NCI-H1105 treated with DMSO at 0.1 percent for 48 hours (cell line): ENCODE measurements around the gene OGFR.

Experiments used
- DNase-seq: peaks from one replicate; lab custom pipeline; 2025; lab: John Stamatoyannopoulos, UW

Gene OGFR

GRCh38 chr20:62814709-62815065 is 10.1 kb downstream of the OGFR start:
- no peak for DNase-seq

DNA sequence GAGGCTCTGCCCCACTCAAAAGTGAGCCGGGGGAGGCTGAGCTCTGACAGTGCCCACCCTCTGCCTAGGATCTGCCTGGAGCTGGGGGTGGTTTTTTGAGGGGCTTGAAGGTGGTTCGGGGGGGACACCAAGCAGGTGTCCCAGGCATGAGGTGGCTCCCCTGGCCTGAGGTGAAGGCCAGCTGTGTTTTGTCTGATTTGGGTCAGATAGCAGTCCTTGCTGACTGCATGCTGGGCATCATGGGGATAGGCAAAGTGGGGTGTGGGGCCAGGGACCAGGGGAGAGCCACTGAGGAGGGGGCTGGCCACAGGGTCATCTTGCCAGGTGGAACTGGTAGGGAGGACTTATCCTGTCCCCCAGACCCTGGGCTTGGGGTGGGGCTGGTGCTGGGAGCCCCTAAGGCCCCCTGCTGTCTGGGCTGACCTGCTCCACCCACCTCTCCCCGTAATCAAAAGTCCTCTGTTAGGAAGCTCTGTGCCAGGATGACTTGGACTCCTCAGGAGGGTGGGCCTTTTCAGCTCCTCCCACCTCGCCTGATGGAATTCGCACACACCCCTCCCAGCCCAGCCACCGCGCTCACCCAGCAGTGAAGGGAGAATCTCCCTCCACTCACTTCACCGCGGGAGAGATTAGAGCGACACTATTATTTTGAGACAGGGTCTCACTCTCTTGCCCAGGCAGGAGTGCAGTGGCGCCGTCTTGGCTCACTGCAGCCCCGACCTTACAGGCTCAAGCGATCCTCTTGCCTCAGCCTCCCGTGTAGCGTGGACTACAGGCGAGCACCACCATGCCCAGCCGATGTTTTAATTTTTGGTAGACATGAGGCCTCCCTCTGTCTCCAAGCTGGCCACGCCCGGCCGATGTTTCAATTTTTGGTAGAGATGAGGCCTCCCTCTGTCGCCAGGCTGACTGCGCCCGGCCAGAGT is 10.7 kb downstream of the OGFR start:
- DNase-seq = no peak

DNA sequence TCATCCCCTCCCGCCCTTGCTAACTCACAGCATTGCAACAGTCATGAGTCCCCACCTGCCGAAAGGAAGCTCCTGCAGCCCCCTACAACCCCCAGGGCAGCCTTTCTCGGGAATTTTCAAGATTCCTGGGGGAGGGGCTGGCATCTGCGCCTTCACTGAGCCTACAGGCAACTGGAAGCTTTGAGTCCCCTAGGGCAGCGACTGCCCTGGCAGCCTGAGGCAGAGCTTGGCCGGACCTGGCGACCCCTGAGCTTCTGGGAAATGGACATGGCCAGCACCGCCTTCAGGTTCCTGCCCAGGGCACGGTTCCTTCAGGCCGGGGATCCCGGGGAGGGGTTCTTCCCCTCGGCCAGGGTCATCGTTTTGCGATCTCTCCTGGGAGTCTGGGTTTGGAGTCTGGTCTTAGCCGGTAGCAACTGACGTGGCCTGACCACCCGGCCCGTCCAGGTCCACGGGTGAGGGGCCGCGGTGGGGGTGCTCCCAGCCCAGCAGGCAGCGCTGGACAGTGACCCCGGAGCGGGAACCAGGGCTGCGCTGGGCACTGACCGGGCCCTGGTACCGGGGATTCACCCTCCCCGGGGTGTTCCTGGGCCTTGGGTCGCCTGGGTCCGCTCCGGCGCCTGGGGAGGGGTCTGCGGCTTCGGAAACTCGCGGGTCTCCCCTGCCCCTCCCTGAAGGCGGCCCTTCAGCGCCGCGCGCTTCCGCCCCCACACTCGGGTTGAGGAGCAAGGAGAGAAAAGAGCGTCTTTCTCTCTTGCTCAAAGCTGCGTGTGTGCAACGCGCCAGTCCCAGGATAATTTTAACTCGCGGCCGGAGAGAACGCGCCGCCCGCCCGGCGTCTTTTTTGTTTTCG is 11.6 kb downstream of the OGFR start:
- DNase-seq = peak; percentile 19

DNA sequence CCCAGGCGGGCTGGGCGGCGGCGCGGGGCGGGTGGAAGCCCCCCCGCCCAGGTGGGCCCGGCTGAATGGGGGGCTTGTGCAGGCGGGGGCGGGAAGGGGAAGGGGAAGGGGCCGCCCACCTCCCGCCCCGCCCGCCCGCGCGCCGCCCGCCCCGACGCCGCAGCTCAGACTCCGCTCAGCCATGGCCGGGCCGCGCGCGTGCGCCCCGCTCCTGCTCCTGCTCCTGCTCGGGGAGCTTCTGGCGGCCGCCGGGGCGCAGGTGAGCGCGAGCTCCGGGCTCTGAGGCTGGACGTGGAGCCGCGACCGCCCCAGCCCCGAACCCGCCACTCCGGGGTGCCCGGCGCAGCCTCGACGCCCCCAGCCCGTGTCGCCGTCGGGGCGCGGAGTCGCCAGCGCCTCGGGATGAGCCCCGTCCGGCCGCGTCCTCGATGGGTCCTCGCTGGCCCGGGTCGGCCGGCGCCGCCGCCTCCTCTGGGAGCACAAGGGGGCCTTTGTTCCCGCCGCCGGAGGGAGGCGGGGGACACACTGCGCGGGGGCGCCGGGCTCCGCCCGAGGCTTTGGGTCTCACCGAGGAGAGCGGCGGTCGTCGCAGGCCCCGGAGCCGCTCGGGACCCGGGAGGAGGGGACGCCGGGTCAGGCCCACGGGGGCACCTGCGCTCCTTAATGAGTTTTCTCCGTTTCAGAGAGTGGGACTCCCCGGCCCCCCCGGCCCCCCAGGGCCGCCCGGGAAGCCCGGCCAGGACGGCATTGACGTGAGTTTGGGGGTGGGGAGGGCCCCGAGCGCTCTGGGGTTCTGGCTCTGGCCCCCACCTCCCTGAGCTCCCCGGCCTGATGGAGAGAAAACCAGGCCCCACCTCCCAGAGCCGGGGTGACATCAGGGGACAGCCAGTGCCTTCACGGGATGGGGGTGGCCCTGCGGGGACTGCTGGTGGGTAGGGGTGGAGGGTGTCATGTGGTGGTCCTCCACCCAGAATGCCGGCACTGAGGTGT is 12.5 kb downstream of the OGFR start, which contains the start of gene COL9A3:
Gene COL9A3, plus strand, starts transcription at position 167 of the 990 bp plus-strand sequence. Its CDS starts 15 bp downstream, at position 182.
- peak; percentile 19 for DNase-seq

DNA sequence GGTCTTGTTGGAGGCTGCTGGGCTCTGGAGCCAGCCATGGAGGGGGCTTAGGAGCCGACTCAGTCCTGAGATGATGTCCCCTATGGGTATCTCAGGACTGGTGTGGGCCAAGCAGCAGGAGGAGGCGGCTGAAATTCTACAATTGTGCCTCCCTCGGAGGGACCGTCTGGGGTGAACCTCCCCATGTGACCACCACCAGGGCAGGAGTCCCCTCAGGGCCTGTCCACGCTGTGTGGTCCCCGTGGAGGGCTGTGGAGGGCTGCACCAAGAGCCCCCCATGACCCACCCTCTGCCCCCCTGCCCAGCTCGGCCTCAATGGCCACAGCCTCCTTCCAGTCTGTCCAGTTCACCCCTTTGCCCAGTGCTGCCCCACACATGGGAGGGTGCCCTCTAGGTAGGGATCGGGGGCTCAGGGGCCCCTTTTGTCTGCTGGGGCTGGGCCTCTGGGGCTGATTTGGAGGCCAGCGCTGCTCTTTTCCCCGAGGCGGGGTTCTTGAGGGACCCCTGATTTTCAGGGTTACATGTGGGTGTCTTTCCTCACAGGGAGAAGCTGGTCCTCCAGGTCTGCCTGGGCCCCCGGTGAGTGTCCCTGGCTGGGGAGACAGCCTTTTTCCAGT is 13.4 kb downstream of the OGFR start:
- DNase-seq = no peak

DNA sequence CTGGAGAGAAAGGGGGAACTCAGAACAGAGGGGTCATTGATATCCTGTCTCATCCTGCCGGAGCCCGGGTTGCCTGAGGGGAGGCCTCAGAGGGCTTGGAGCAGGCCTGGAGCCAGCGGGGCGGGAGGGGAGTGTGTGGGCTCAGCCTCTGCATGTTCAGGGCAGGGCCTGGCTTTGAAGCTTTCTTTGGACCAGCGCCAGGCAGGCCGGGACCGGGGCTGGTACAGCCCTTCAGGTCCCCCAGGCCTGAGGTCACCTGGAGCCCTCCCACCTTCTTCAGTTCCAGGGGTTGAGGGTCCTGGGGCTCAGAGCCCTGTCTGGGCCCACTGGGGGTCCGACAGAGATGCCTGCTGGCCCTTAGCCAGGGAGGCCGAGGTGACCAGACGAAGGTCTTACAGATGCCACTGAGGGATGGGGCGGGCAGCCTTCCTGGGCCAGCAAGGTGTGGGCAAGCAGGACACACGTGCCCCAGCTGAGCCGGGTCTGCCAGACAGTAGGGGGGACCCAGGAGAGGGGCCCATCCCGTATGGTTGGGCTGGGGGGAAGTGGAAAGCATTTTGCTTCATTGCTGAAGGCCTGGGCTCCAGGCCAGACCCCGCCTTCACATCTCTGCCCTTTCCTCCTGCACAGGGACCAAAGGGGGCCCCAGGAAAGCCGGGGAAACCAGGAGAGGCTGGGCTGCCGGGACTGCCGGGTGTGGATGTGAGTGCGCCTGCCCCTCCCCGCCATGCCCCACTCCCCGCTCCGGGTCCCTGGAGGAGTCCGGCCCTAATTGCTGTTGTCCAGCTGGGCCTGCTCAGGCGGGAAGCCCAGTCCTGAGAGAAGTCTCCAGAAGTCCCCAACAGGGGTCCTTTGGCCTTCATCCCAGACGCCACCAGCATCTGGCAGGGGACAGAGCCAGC is 14.2 kb downstream of the OGFR start:
- DNase-seq = no peak

GRCh38 chr20:62819494-62820174 is 15.0 kb downstream of the OGFR start:
- DNase-seq = no peak

- no peak for DNase-seq
Observed at GRCh38 chr20:62820208-62820961, 15.8 kb downstream of the OGFR start.

DNA sequence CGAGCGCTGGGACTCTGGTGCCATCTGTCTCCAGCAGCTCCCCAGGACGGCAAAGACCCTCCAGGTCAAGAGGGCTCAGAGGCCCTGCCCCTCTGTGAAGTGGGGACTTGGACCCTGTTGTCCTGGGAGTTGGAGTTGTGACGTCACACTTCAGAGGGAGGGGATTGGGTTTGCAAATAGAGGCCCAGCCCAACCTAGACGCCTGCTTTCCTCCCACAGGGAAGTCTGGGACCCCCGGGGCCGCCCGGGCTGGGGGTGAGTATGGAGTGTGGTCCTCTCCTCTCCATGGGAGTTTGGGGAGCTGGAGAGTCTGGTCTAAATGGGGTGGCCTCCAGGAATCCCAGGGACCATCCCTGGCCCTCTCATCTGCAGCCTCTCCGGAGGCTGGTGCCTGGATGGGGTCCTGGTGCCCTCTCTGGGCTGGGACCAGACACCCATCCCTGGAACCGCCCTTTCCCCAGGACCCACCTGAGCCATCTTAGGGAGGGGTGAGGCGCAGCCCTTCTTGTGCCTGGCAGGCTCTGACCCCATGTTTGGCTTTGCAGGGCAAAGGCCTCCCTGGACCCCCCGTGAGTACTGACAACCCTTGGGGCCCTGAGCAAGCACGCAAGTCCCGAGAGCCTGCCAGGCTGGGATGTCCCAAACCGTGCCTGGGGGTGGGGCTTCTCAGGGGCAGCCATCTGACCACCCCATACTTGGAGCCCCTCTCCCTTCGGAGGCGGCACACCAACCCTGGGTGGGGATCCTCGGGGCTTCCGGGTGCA is 16.5 kb downstream of the OGFR start:
- DNase-seq = no peak

DNA sequence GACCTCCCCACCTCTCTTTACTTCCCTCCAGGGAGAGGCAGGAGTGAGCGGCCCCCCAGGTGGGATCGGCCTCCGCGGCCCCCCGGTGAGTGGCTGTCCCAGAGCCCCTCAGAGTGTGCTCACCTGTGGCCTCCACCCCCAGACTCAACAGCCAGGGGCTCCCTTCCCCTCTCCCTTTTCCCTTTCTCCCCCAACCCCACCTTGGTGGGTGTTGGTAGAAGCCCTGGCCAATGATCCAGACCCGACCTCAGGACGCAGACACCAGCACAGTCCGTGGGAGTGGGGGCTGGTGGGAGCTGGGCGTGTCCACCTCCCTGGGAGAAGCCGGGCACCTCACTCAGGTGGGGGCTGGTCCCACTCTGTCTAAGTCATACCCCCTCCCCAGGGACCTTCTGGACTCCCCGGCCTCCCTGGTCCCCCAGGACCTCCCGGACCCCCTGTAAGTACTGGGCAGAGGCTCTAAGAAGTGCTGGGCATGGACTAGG is 17.1 kb downstream of the OGFR start:
- no peak for DNase-seq

GRCh38 chr20:62822239-62822787 is 17.7 kb downstream of the OGFR start:
- DNase-seq = no peak

- peak; percentile 15 for DNase-seq
Observed at GRCh38 chr20:62822788-62823651, 18.4 kb downstream of the OGFR start.

DNA sequence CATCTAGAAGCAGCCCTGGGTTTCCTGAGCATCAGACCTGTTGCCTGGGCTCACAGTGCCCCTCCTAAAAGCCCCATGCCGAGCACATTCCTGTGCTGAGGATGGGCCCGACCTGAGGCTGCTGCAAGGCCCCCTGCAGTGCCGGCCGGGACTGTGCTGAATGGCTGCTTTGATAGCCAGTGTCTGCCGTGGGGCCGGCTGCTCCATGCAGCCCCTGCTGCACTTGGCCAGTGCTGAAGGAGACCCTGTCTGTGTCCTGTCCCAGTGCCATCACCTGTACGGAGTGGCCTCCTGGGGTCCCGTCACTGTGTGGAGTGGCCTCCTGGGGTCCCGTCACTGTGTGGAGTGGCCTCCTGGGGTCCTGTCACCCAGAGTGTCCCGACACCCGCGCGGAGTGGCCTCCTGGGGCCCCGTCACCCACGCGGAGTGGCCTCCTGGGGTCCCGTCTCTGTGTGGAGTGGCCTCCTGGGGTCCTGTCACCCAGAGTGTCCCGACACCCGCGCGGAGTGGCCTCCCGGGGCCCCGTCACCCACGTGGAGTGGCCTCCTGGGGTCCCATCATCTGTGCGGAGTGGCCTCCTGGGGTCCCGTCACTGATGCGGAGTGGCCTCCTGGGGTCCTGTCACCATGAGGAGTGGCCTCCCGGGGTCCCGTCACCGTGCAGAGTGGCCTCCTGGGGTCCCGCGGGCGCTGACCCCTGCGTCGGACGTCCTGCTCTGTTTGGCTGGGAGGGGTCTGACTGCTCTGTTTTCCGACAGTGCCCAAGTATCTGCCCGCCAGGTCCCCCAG is 19.2 kb downstream of the OGFR start:
- no peak for DNase-seq

DNA sequence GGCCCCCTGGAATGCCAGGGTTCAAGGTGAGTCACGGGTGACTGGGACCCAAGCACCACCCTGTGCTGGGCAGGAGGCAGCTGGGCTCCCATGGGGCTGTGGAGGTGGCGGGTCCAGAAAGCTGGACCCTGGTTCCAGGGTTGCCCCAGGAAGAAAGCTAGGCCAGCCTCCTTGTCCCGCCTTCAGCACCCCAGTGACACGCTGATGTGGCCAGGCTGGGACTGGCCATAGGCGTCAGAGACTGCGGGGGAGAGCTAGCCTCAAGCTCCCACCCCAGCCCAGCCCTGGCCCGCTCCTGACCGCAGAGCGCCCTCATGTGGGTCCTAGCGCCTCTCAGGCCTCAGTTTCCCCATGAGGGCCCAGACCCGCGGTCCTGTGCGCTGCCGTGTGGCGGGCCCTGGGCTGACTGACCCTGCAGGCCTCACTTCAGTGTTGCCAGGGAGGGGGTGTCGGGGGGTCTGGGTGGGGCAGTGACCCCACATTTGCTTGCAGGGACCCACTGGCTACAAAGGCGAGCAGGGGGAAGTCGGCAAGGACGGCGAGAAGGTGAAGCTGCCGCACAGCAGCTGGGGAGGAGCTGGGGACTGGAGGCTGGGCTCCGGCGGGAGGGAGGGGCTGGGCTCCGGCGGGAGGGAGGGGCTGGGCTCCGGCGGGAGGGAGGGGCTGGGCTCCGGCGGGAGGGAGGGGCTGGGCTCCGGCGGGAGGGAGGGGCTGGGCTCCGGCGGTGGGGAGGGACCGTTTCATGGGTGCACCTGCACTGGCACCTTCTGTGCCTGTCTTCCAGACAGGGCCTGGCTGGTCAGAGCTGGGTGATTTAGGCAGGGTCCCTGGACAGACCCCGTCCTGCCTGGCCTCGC is 20.1 kb downstream of the OGFR start:
- DNase-seq = peak; percentile 51
